SH-SY5Y (cell line): ENCODE measurements around the gene GJB1.

Experiments
- GATA2 ChIP-seq: IDR thresholded peaks from 2 replicates; pipeline ENCODE4 v1.6.1; 2011; ENCODE audit warnings: mild to moderate bottlenecking, low read depth, low read length
- GATA3 ChIP-seq: IDR thresholded peaks from 2 replicates; pipeline ENCODE4 v1.6.1; 2011; ENCODE audit warnings: low read depth, mild to moderate bottlenecking, low read length, moderate library complexity

GRCh38 chrX:71224098-71224708 is 1.2 kb downstream of the GJB1 start:
- no peak for TF ChIP-seq GATA2
- no peak for TF ChIP-seq GATA3
